ENCODE measurements around the gene SNX17.

- TF ChIP-seq CTCF (IDR thresholded peaks at IDR 0.05) (no peak), POLR2A (IDR thresholded peaks at IDR 0.05) (no peak)
These were observed 6.6 kb downstream of the SNX17 start for GRCh38 chr2:27376866-27377617.
